GM18517 (cell line): Measurements from ENCODE around the gene CFAP46.
"Not testable (repeated sequence)": the region's sequence is repeated elsewhere in the genome, so short reads cannot be mapped to it uniquely, and the experiment has no call there.

ENCODE experiments used
- ATAC-seq: cut with Tn5 transposase; IDR thresholded peaks from one replicate; pipeline ENCODE4 v1.9.1; 2021; ENCODE audit warnings: mild to moderate bottlenecking, moderate library complexity; ENCODE audit not compliant: unreplicated experiment

CFAP46 gene

DNA sequence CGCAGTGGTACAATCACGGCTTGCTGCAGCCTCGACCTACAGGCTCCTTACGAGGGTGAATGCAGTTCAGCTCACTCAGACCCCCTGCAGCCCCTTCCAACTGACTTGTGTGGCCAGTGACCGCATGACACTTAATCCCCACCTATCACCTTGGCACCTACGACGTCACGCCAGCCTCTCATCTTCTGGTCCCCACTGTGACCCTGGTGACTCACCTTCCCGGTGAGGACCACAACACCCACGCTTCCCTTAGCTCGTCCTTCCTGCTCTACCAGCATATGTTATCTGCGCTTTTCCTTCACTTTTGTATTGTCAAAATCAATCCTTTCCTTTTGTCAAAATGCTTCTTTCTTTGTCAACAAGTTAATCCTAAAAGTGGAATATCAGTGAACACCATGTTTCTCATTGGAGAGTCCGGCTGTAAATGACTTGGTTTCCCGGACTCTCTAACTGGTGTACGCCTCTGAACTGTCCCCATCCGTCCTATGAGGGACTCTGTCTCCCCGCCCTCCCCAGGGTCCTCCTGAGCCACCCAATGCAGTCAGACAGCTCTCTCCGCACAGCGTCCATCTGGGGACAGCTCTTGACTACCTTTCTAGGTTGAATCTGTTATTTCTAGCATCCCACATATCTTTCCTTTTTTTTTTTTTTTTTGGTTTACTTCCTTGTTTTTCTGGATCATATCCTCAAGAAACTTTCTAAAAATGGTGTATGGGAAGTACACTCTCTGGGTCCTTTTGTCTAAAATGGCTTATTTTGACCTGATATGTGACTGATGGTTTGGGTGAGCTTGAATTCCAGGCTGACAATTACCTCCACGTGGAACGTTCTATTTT lies 37.3 kb downstream of the CFAP46 start:
- ATAC-seq: no peak

DNA sequence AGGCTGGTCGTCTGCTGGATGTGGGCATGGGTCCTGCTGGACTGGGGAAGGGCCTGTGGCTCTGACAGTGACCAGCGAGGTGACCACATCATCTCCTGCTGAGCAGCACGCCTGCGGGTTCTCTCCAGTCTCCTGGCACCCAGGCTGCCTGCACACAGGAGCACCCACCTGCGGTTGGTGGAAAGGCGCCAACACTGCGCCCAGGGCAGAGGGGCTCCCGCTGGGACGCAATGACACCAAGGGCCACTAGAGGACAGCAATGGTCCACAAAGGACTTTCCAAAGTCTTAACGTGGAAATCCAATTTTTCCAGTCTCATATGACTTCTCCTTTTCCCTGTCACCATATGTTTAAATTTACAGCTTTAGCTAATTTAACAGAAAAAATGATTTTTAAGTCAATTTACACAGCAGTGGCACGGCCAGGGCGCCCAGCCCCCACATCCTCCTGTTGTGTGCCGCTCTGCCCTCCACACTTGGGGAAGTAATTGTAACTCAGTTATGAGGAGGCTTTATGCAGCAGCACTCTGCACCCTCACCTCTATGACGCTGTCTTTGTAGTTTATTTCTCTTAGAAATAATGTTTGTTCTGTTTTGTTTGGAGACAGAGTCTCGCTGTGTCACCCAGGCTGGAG lies 38.1 kb downstream of the CFAP46 start:
- no peak for ATAC-seq

DNA sequence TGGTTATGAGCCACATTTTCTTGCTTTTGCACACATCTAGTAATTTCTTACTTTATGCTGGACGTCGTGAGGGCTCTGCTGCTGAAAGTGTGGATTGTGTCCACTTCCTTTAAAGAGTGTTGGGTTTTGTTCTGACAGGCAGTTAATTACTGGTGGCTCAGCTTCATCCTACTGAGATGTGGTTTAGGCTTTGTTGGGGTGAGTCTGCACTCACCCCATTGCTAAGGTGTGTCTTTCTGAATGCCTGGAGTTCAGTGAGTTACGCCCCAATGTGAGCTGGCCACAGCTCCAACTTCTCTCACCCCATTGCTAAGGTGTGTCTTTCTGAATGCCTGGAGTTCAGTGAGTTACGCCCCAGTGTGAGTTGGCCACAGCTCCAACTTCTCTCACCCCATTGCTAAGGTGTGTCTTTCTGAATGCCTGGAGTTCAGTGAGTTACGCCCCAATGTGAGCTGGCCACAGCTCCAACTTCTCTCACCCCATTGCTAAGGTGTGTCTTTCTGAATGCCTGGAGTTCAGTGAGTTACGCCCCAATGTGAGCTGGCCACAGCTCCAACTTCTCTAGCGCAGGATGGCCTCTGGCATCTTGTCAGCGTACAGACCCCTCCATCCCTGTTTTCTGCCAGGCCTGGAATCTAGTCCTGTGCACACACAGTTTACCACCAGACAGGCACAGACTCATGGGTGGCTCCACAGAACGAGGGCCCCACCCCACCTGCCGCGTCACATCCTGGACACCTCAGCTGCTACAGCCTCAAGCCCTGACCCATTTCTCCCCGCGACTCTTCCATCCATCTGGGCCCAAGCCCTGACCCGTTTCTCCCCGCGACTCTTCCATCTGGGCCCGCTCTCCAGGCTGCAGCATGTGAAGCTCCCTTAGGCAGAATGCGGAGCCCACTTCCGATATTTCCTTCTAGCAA lies 39.5 kb downstream of the CFAP46 start:
- ATAC-seq: not testable (repeated sequence)

- no peak for ATAC-seq
Observed at GRCh38 chr10:132901351-132901750, 41.0 kb downstream of the CFAP46 start.

GRCh38 chr10:132900211-132900756 lies 42.1 kb downstream of the CFAP46 start:
- ATAC-seq: no peak

- no peak for ATAC-seq
Observed at GRCh38 chr10:132899751-132900065, 42.7 kb downstream of the CFAP46 start.

GRCh38 chr10:132899054-132899750 lies 43.2 kb downstream of the CFAP46 start:
- no peak for ATAC-seq

GRCh38 chr10:132898391-132899053 lies 43.8 kb downstream of the CFAP46 start:
- no peak for ATAC-seq

- no peak for ATAC-seq
Observed at GRCh38 chr10:132897516-132898381, 44.6 kb downstream of the CFAP46 start.

GRCh38 chr10:132893786-132894185 lies 48.6 kb downstream of the CFAP46 start:
- ATAC-seq: not testable (repeated sequence)

DNA sequence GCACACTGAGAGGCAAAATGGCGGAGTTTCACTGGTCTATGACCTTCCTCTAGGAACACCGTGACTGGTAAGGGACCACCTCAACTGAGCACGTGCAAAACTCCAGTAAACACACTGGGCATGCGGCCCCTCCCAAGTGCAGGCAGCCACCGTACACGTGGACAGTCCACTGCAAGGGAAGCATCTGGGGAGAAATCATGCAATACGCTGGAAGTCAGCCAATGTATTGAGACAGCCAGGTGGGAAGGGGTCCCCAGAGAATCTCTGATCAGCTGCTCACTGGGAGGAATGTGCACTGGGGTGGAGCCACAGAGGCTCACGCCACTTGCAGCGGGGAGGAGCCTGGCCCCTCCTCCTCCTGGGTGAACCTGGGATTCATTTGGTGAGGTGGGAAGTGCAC lies 49.3 kb downstream of the CFAP46 start:
- no peak for ATAC-seq

GRCh38 chr10:132892004-132892403 lies 50.4 kb downstream of the CFAP46 start:
- no peak for ATAC-seq

- ATAC-seq: no peak
Observed at GRCh38 chr10:132891368-132891767, 51.0 kb downstream of the CFAP46 start.

DNA sequence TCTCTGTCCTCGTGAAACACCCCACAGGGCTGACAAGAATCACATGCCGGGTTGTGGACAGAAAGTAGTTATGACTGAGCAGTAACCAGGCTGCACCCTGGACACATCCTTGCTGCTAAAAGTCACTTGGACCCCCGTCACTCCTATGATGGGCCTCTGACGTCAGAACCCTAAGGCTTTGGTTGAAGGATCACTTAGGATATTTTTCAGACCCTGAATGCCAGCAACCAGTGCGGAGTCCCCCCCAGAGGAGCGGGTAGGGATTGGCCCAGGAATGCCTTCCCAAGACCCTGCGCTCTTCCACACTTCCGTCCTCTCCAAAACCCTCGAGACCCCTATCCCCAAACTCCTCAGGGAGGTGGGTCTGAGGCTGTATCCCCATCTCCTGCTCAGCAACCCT lies 52.1 kb downstream of the CFAP46 start:
- ATAC-seq: no peak

- ATAC-seq: no peak
Observed at GRCh38 chr10:132889556-132889955, 52.8 kb downstream of the CFAP46 start.

GRCh38 chr10:132888898-132889490 lies 53.4 kb downstream of the CFAP46 start:
- ATAC-seq: no peak

GRCh38 chr10:132888446-132888845 lies 53.9 kb downstream of the CFAP46 start:
- not testable (repeated sequence) for ATAC-seq

- no peak for ATAC-seq
Observed at GRCh38 chr10:132886211-132887099, 55.9 kb downstream of the CFAP46 start.
